HG03432 (cell line): Measurements from ENCODE around the gene TXNRD2.
"Not testable (repeated sequence)": the region's sequence is repeated elsewhere in the genome, so short reads cannot be mapped to it uniquely, and the experiment has no call there.

Experiments
- ATAC-seq: cut with Tn5 transposase; IDR thresholded peaks from one replicate; pipeline ENCODE4 v1.9.1; 2021; ENCODE audit warnings: mild to moderate bottlenecking, moderate library complexity; ENCODE audit not compliant: unreplicated experiment

The TXNRD2 gene

GRCh38 chr22:19909350-19910179 lies 32.1 kb downstream of the TXNRD2 start:
- ATAC-seq, result no peak

- not testable (repeated sequence) for ATAC-seq
These were observed 33.7 kb downstream of the TXNRD2 start for GRCh38 chr22:19907902-19908301.

- ATAC-seq, result not testable (repeated sequence)
These were observed 34.8 kb downstream of the TXNRD2 start for GRCh38 chr22:19906864-19907263.

GRCh38 chr22:19905347-19906276 lies 36.0 kb downstream of the TXNRD2 start:
- no peak for ATAC-seq

- no peak for ATAC-seq
These were observed 36.7 kb downstream of the TXNRD2 start for GRCh38 chr22:19904935-19905334.

GRCh38 chr22:19904174-19904856 lies 37.3 kb downstream of the TXNRD2 start:
- no peak for ATAC-seq

GRCh38 chr22:19903513-19903912 lies 38.1 kb downstream of the TXNRD2 start:
- no peak for ATAC-seq

GRCh38 chr22:19903031-19903430 lies 38.6 kb downstream of the TXNRD2 start:
- no peak for ATAC-seq

- no peak for ATAC-seq
These were observed 39.3 kb downstream of the TXNRD2 start for GRCh38 chr22:19902245-19902715.

GRCh38 chr22:19901577-19902244 lies 39.9 kb downstream of the TXNRD2 start:
- ATAC-seq, result no peak

- ATAC-seq, result no peak
These were observed 40.7 kb downstream of the TXNRD2 start for GRCh38 chr22:19900707-19901436.

- ATAC-seq, result no peak
These were observed 42.6 kb downstream of the TXNRD2 start for GRCh38 chr22:19898831-19899567.

GRCh38 chr22:19898145-19898544 lies 43.5 kb downstream of the TXNRD2 start:
- no peak for ATAC-seq

GRCh38 chr22:19897726-19898125 lies 43.9 kb downstream of the TXNRD2 start:
- ATAC-seq, result no peak

- no peak for ATAC-seq
These were observed 44.8 kb downstream of the TXNRD2 start for GRCh38 chr22:19896665-19897355.

- ATAC-seq, result no peak
These were observed 46.3 kb downstream of the TXNRD2 start for GRCh38 chr22:19895160-19895849.

- no peak for ATAC-seq
These were observed 48.3 kb downstream of the TXNRD2 start for GRCh38 chr22:19893363-19893762.

- ATAC-seq, result no peak
These were observed 48.7 kb downstream of the TXNRD2 start for GRCh38 chr22:19892925-19893324.
